Activated naive CD8-positive, alpha-beta T cell treated with anti-CD3 and anti-CD28 coated beads, Interleukin-2, amount 50 U/mL, for 24 hours (primary cell): ENCODE measurements around the gene RWDD4.

ENCODE experiments used
- ATAC-seq: fragments of 150-1000 bp; cut with Tn5 transposase; one replicate; pipeline ENCODE4 v1.10.0; 2021
- DNase-seq: peaks from one replicate; pipeline ENCODE4 v3.0.0; 2021
- H3K27ac Mint-ChIP-seq: one replicate; pipeline ENCODE4 v1.8.0; 2021; ENCODE audit warnings: mild to moderate bottlenecking, mixed read lengths
- H3K27me3 Mint-ChIP-seq: one replicate; pipeline ENCODE4 v1.8.0; 2021; ENCODE audit warnings: mixed read lengths
- H3K36me3 Mint-ChIP-seq: one replicate; pipeline ENCODE4 v1.8.0; 2021; ENCODE audit warnings: low read depth, mixed read lengths
- H3K4me1 Mint-ChIP-seq: one replicate; pipeline ENCODE4 v1.8.0; 2021; ENCODE audit warnings: mixed read lengths
- H3K4me3 Mint-ChIP-seq: one replicate; pipeline ENCODE4 v1.8.0; 2021; ENCODE audit warnings: mild to moderate bottlenecking, moderate library complexity, mixed read lengths
- H3K9me3 Mint-ChIP-seq: one replicate; pipeline ENCODE4 v1.8.0; 2021; ENCODE audit warnings: mixed read lengths

The RWDD4 gene

DNA sequence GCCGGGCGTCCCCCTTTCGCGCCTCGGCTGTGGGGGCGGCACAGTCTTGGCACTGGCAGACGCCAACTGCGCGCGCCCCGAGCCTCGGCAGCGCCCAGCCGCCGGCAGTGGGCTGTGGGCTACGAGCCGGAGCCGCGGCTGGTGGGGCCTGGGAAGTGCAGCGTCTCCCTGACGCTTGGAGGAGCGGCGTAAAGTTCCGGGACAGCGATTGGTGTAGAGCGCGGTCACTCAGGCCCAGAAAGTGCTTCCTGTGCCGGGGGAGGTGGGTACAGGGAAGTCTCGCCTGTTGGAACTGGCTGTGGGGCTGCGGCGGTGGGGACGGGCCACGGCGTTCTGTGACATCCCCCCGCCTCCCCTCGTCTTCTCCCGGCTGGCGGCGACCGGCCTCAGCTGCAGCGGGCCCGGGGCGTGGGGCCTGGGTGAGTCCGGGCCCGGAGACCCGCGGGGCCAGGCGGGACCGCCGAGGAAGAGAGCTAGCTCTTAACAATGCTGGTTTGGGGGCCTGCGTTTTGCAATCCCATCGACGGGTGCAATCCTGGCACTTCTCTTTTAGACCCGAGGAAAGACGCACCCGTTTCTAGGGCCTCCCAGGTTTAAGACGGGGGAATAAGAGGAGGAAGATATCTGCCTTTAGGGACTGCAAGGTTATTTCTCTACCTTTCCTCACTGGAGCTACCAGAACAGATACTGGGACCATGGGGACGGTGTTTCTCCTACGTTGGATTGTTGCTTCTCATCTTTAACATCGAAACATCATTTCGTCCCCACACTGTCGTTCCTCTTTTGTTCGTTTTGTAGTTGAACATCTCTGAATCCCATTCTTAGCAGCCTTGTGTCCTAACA is at the start of gene RWDD4, which contains the start of gene TRAPPC11:
RWDD4 (minus strand) TSS at position 157 of the 843 bp plus-strand sequence. CDS start 233 bp downstream, outside the sequence.
TRAPPC11 (plus strand) TSS at position 265 of the 843 bp plus-strand sequence. CDS start 4,575 bp downstream, outside the sequence.
- ATAC-seq (peak; percentile 100), DNase-seq (peak; percentile 93)
- H3K4me1 Mint-ChIP-seq = peaks cover 41% of the 10 kb centered on the region
- no peaks in the 10 kb centered on the region for H3K27me3 Mint-ChIP-seq
- H3K4me3 Mint-ChIP-seq = peak within 1 kb of the TSS; percentile 95
- H3K9me3 Mint-ChIP-seq = no peaks in the 10 kb centered on the region
- peak within 1 kb of the TSS; percentile 96 for H3K27ac Mint-ChIP-seq
- peaks cover 18% of the 10 kb centered on the region for H3K36me3 Mint-ChIP-seq

DNA sequence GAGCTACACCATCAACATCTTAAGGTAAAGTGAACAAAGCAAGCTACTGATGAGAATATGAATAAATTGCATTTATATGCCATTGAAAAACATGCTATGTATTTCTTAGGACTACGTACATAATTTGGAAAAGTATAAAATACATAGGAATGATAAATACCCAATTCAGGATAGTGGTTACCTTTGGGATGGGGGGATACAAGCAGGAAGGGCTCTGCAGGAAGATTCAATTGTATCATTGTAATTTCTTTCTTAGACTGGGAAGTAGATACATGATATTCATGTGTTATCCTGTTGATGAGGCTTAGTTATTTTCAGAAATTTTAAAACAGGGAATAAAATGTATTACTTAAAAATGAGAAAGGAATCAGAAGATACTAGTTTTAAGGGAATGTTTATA is 43.5 kb upstream of the RWDD4 start:
- ATAC-seq (no peak), DNase-seq (no peak)
- H3K4me3 Mint-ChIP-seq = no peak overlapping the region
- no peaks in the 10 kb centered on the region for H3K4me1 Mint-ChIP-seq
- no peaks in the 10 kb centered on the region for H3K9me3 Mint-ChIP-seq
- H3K36me3 Mint-ChIP-seq = peaks cover 44% of the 10 kb centered on the region
- no peaks in the 10 kb centered on the region for H3K27me3 Mint-ChIP-seq
- H3K27ac Mint-ChIP-seq = no peak overlapping the region

- Mint-ChIP-seq H3K4me1 (no peaks in the 10 kb centered on the region), H3K4me3 (no peak overlapping the region), H3K36me3 (peaks cover 55% of the 10 kb centered on the region), H3K27ac (no peak overlapping the region), H3K9me3 (no peaks in the 10 kb centered on the region), H3K27me3 (no peaks in the 10 kb centered on the region)
- ATAC-seq = no peak
- no peak for DNase-seq
These were observed 41.4 kb upstream of the RWDD4 start for GRCh38 chr4:183700407-183700806.

DNA sequence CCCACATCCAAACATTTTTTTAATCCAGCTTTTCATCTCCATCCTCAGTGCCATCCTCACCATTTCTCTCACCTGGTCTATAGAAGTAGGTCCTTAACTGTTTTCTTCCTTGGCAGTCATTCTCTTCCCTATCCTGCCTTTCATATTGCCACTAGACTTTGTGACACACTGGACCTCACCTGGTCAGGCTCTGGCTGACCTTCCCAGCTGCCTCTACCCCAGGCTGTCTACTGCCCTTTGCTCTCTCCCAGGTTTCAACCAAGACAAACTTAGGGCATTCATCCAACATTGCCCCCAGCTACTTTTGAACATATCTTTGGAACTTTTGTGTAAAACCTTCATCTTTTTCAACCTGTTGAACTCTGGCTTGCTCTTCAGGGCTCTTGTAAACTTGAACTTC is 39.9 kb upstream of the RWDD4 start:
- H3K4me3 Mint-ChIP-seq = no peak overlapping the region
- H3K27ac Mint-ChIP-seq = no peak overlapping the region
- peaks cover 54% of the 10 kb centered on the region for H3K36me3 Mint-ChIP-seq
- no peaks in the 10 kb centered on the region for H3K27me3 Mint-ChIP-seq
- no peak for DNase-seq
- no peaks in the 10 kb centered on the region for H3K4me1 Mint-ChIP-seq
- H3K9me3 Mint-ChIP-seq = no peaks in the 10 kb centered on the region
- ATAC-seq = no peak

DNA sequence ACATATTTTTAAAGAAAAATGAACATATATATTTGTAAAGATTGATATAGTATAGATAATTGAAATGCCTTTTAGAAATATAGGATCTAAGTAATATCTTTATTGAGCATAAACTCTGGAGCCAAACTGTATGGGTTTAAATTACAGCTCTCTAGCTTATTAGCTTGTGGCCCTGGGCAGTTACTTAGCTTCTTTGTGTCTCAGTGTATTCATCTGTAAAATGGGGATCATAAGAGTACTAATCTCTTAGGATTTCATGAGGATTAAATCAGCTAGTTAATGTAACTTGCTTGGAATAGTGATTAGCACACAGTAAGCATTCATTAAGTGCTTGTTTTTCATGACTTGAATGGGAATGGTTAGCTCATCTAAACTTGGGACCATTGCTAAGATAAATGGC is 32.9 kb upstream of the RWDD4 start:
- Mint-ChIP-seq H3K4me3 (no peak overlapping the region), H3K9me3 (no peaks in the 10 kb centered on the region), H3K36me3 (peaks cover 39% of the 10 kb centered on the region), H3K27me3 (no peaks in the 10 kb centered on the region), H3K27ac (no peak overlapping the region), H3K4me1 (no peaks in the 10 kb centered on the region)
- DNase-seq (no peak), ATAC-seq (no peak)

GRCh38 chr4:183691006-183691405 is 32.0 kb upstream of the RWDD4 start:
- H3K36me3 Mint-ChIP-seq = peaks cover 39% of the 10 kb centered on the region
- H3K27me3 Mint-ChIP-seq = no peaks in the 10 kb centered on the region
- H3K4me1 Mint-ChIP-seq = no peaks in the 10 kb centered on the region
- DNase-seq (no peak), ATAC-seq (no peak)
- no peaks in the 10 kb centered on the region for H3K9me3 Mint-ChIP-seq
- peak overlapping the region; percentile 21 for H3K27ac Mint-ChIP-seq
- no peak overlapping the region for H3K4me3 Mint-ChIP-seq

- Mint-ChIP-seq H3K9me3 (no peaks in the 10 kb centered on the region), H3K27me3 (no peaks in the 10 kb centered on the region), H3K36me3 (peaks cover 36% of the 10 kb centered on the region), H3K27ac (no peak overlapping the region), H3K4me3 (no peak overlapping the region), H3K4me1 (no peaks in the 10 kb centered on the region)
- DNase-seq (no peak), ATAC-seq (no peak)
These were observed 29.2 kb upstream of the RWDD4 start for GRCh38 chr4:183688216-183688615.

- Mint-ChIP-seq H3K36me3 (peaks cover 34% of the 10 kb centered on the region), H3K27ac (no peak overlapping the region), H3K4me3 (no peak overlapping the region), H3K9me3 (no peaks in the 10 kb centered on the region), H3K4me1 (no peaks in the 10 kb centered on the region), H3K27me3 (no peaks in the 10 kb centered on the region)
- ATAC-seq = no peak
- DNase-seq = no peak
These were observed 27.5 kb upstream of the RWDD4 start for GRCh38 chr4:183686461-183686860.

- Mint-ChIP-seq H3K27ac (no peak overlapping the region), H3K36me3 (peaks cover 24% of the 10 kb centered on the region), H3K9me3 (no peaks in the 10 kb centered on the region), H3K27me3 (no peaks in the 10 kb centered on the region), H3K4me1 (no peaks in the 10 kb centered on the region), H3K4me3 (no peak overlapping the region)
- DNase-seq (no peak), ATAC-seq (no peak)
These were observed 22.1 kb upstream of the RWDD4 start for GRCh38 chr4:183681119-183681518.

- no peak overlapping the region for H3K27ac Mint-ChIP-seq
- no peaks in the 10 kb centered on the region for H3K9me3 Mint-ChIP-seq
- DNase-seq (no peak), ATAC-seq (no peak)
- peaks cover 20% of the 10 kb centered on the region for H3K36me3 Mint-ChIP-seq
- H3K4me1 Mint-ChIP-seq = no peaks in the 10 kb centered on the region
- no peak overlapping the region for H3K4me3 Mint-ChIP-seq
- H3K27me3 Mint-ChIP-seq = no peaks in the 10 kb centered on the region
These were observed 16.6 kb upstream of the RWDD4 start for GRCh38 chr4:183675625-183676024.

- Mint-ChIP-seq H3K27me3 (no peaks in the 10 kb centered on the region), H3K36me3 (peaks cover 23% of the 10 kb centered on the region), H3K27ac (no peak overlapping the region), H3K4me1 (no peaks in the 10 kb centered on the region), H3K9me3 (no peaks in the 10 kb centered on the region), H3K4me3 (no peak overlapping the region)
- DNase-seq = no peak
- no peak for ATAC-seq
These were observed 15.2 kb upstream of the RWDD4 start for GRCh38 chr4:183674153-183674552.

DNA sequence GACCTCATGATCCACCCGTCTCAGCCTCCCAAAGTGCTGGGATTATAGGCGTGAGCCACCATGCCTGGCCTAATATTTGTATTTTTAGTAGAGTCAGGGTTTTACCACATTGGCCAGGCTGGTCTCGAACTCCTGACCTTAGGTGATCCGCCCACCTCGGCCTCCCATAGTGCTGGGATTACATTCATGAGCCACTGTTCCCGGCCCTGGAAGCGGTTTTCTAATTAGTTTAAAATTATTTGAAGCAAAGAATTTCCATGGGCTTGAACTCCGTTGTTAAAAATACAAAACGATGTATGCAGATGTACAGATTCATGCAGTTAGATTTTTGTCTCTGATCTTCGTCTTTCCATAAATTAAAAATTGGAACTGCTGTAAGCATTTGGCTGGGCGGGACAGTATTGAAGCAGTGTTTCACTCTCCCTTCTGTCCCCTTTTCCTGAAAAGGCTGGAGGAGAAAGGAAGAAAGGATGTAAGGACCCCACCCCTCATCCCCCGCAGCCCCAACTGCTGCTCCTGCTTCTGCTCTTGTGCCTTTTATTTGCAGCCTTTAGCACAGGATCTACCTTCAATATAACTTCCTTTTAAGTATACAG is 12.1 kb upstream of the RWDD4 start:
- DNase-seq = no peak
- no peak overlapping the region for H3K27ac Mint-ChIP-seq

GRCh38 chr4:183670251-183670650 is 11.3 kb upstream of the RWDD4 start:
- ATAC-seq = no peak
- no peaks in the 10 kb centered on the region for H3K27me3 Mint-ChIP-seq
- peaks cover 2% of the 10 kb centered on the region for H3K4me1 Mint-ChIP-seq
- peaks cover 25% of the 10 kb centered on the region for H3K36me3 Mint-ChIP-seq
- no peak overlapping the region for H3K4me3 Mint-ChIP-seq
- no peaks in the 10 kb centered on the region for H3K9me3 Mint-ChIP-seq
- H3K27ac Mint-ChIP-seq = no peak overlapping the region
- DNase-seq = no peak

More for the DNA sequence above, 12.1 kb upstream of the RWDD4 start:
- H3K36me3 Mint-ChIP-seq = peaks cover 17% of the 10 kb centered on the region
- no peak for ATAC-seq
- no peaks in the 10 kb centered on the region for H3K9me3 Mint-ChIP-seq
- no peaks in the 10 kb centered on the region for H3K4me1 Mint-ChIP-seq
- H3K4me3 Mint-ChIP-seq = no peak overlapping the region
- no peaks in the 10 kb centered on the region for H3K27me3 Mint-ChIP-seq

- Mint-ChIP-seq H3K27me3 (no peaks in the 10 kb centered on the region), H3K4me3 (no peak overlapping the region), H3K36me3 (peaks cover 21% of the 10 kb centered on the region), H3K27ac (no peak overlapping the region), H3K9me3 (no peaks in the 10 kb centered on the region), H3K4me1 (peaks cover 7% of the 10 kb centered on the region)
- ATAC-seq (no peak), DNase-seq (no peak)
These were observed 7.1 kb upstream of the RWDD4 start for GRCh38 chr4:183666088-183666487.

DNA sequence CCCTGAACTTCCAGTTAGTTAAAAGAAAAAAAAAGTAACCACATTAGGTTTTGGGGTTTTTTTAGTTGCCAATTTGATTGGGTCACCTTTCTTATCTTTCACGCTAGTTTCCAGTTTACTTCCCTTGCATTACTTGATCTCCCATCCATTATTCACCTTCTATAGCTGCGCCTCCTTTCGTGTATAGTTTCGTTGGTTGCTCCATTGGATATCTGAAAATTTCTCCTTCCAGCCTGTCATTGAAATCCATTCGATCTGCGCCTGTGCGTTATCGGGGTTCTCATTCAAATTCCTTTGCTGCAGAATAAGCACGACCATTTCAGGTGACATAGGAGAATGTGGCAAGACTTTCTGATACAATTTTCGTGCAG is 872 bp upstream of the RWDD4 start:
- no peaks in the 10 kb centered on the region for H3K9me3 Mint-ChIP-seq
- H3K27me3 Mint-ChIP-seq = no peaks in the 10 kb centered on the region
- peak overlapping the region; percentile 90 for H3K27ac Mint-ChIP-seq
- H3K36me3 Mint-ChIP-seq = peaks cover 16% of the 10 kb centered on the region
- DNase-seq (no peak), ATAC-seq (no peak)
- H3K4me3 Mint-ChIP-seq = peak overlapping the region; percentile 95
- peaks cover 41% of the 10 kb centered on the region for H3K4me1 Mint-ChIP-seq
